ENCODE data around the gene CRACR2B. TPM values are rescaled to one million over a fixed set of nuclear protein-coding genes. Genes with fewer than 3 reads are reported as not detected.

Gene CRACR2B
- total RNA-seq, 1 donor from 2014 or later, result 0.57 TPM

- Mint-ChIP-seq H3K27ac (ENCODE audit: unreplicated experiment) (peak overlapping the region; percentile 82), H3K27me3 (ENCODE audit: low read depth) (no peaks in the 10 kb centered on the region), H3K4me3 (ENCODE audit: unreplicated experiment) (peak overlapping the region; percentile 84)
Measured at GRCh38 chr11:795634-796564, 31.8 kb upstream of the CRACR2B start.

GRCh38 chr11:796565-797295, 31.0 kb upstream of the CRACR2B start:
- H3K27ac Mint-ChIP-seq (ENCODE audit: unreplicated experiment), result peak overlapping the region; percentile 93
- H3K36me3 Mint-ChIP-seq (ENCODE audit: low read depth), result peaks cover 2% of the 10 kb centered on the region

More at GRCh38 chr11:795634-796564, 31.8 kb upstream of the CRACR2B start:
- DNase-seq (ENCODE audit: low spot score), result no peak
- no peak for TF ChIP-seq CTCF (IDR thresholded peaks at IDR 0.05)
- H3K36me3 Mint-ChIP-seq (ENCODE audit: low read depth), result peaks cover 2% of the 10 kb centered on the region
- peaks cover 15% of the 10 kb centered on the region for H3K4me1 Mint-ChIP-seq (ENCODE audit: low read depth)
- H3K9me3 Mint-ChIP-seq (ENCODE audit: low read depth), result no peaks in the 10 kb centered on the region

GRCh38 chr11:797296-798092, 30.2 kb upstream of the CRACR2B start:
- DNase-seq (ENCODE audit: low spot score), result no peak
- no peak for TF ChIP-seq CTCF (IDR thresholded peaks at IDR 0.05)
- Mint-ChIP-seq H3K9me3 (ENCODE audit: low read depth) (no peaks in the 10 kb centered on the region), H3K27ac (ENCODE audit: unreplicated experiment) (peak overlapping the region; percentile 93), H3K4me1 (ENCODE audit: low read depth) (peaks cover 15% of the 10 kb centered on the region), H3K36me3 (ENCODE audit: low read depth) (peaks cover 2% of the 10 kb centered on the region), H3K4me3 (ENCODE audit: unreplicated experiment) (peak overlapping the region; percentile 84), H3K27me3 (ENCODE audit: low read depth) (no peaks in the 10 kb centered on the region)

More at GRCh38 chr11:796565-797295, 31.0 kb upstream of the CRACR2B start:
- Mint-ChIP-seq H3K4me1 (ENCODE audit: low read depth) (peaks cover 15% of the 10 kb centered on the region), H3K27me3 (ENCODE audit: low read depth) (no peaks in the 10 kb centered on the region), H3K9me3 (ENCODE audit: low read depth) (no peaks in the 10 kb centered on the region), H3K4me3 (ENCODE audit: unreplicated experiment) (peak overlapping the region; percentile 84)
- no peak for TF ChIP-seq CTCF (IDR thresholded peaks at IDR 0.05)
- no peak for DNase-seq (ENCODE audit: low spot score)

- TF ChIP-seq CTCF (IDR thresholded peaks at IDR 0.05), result peak; percentile 87
- no peak for DNase-seq (ENCODE audit: low spot score)
- H3K4me1 Mint-ChIP-seq (ENCODE audit: low read depth), result peaks cover 15% of the 10 kb centered on the region
- peak within 1 kb of the TSS; percentile 84 for H3K4me3 Mint-ChIP-seq (ENCODE audit: unreplicated experiment)
- peaks cover 2% of the 10 kb centered on the region for H3K36me3 Mint-ChIP-seq (ENCODE audit: low read depth)
- H3K27me3 Mint-ChIP-seq (ENCODE audit: low read depth), result no peaks in the 10 kb centered on the region
- no peaks in the 10 kb centered on the region for H3K9me3 Mint-ChIP-seq (ENCODE audit: low read depth)
- peak within 1 kb of the TSS; percentile 93 for H3K27ac Mint-ChIP-seq (ENCODE audit: unreplicated experiment)
Measured at GRCh38 chr11:798093-798713, 29.5 kb upstream of the CRACR2B start, which contains the start of gene SLC25A22. Gene SLC25A22, minus strand, starts transcription at chr11:798281. Its CDS starts 3,275 bp downstream, at chr11:795006.

Data from chondrocyte (in vitro differentiated cells).